B cell (primary cell): ENCODE measurements around the gene RNF146.

ENCODE experiments used
- EZH2 ChIP-seq: IDR thresholded peaks from 2 replicates; pipeline ENCODE4 v1.6.1; 2012; ENCODE audit warnings: borderline replicate concordance, low read depth, mild to moderate bottlenecking, moderate library complexity, low read length; ENCODE audit not compliant: insufficient read depth, poor library complexity, severe bottlenecking
- TF ChIP-seq, protein P1 (sequence below): fragments of 200-600 bp; IDR thresholded peaks from one replicate; pipeline ENCODE4 v1.8.0; 2022; ENCODE audit warnings: antibody characterized with exemption, mild to moderate bottlenecking

DNA sequence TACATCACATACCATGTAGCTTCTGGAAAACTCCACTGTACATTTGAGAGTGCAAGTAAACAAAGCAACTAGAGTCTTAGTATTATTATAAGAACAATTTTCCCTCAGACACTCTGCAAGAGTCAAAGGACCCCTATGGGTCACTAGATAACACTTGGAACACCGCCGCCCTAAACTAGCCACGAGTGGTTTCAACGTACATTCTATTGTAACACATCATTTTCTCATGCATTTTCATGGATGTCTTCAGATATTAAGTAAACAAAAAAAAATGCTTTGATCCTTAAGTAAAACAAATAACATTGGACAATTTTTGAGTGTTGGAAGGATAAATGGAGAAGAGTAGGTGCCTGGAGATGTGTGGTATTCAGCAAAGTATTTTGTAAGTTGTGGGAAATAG, 3.2 kb upstream of the RNF146 start:
- TF ChIP-seq, protein P1, sequence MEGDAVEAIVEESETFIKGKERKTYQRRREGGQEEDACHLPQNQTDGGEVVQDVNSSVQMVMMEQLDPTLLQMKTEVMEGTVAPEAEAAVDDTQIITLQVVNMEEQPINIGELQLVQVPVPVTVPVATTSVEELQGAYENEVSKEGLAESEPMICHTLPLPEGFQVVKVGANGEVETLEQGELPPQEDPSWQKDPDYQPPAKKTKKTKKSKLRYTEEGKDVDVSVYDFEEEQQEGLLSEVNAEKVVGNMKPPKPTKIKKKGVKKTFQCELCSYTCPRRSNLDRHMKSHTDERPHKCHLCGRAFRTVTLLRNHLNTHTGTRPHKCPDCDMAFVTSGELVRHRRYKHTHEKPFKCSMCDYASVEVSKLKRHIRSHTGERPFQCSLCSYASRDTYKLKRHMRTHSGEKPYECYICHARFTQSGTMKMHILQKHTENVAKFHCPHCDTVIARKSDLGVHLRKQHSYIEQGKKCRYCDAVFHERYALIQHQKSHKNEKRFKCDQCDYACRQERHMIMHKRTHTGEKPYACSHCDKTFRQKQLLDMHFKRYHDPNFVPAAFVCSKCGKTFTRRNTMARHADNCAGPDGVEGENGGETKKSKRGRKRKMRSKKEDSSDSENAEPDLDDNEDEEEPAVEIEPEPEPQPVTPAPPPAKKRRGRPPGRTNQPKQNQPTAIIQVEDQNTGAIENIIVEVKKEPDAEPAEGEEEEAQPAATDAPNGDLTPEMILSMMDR, result no peak
- no peak for TF ChIP-seq EZH2
